ENCODE data around the gene ZMYM2.

Gene ZMYM2

DNA sequence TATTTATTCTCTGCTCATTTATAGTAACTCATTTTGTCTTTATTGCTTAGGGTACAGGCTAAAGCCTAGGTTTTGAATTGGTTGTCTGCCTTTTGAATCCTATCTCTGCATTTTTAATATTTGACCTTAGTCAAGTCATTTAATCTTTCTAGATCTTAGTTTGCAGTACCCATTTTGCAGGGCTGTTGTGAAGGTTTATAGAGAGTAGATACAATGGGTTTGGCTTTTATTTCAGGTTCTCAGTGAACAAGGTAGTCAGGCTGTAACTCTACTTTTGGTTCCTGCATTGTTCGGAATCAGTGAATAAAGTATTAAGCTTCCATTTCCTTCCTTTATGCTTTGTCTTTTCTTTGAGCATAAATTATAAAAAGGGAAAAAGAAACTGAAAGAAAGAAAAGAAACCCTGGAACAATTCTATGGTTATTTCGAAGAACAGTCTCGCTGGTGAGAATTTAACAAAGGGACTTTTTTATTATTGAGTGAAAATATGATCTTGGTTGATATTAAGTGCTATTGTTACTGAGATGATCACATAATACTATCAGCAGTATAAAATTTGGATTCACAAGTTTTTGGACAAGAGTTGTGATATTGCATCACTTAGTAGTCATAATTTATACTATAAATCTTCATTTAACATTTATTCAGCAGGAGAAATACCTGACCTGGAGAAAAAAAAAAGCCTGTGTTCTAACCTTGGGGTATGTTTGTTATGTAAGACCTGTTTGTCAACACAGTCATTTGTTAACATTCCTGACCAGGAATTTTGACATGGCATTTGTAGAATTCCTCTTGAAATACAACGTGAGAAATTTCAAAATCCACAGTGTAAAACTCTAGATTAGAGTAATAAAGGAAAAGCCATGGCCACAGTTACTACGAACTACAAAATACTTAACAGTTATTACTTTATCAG lies 91.3 kb downstream of the ZMYM2 start:
- no peak for DNase-seq

DNA sequence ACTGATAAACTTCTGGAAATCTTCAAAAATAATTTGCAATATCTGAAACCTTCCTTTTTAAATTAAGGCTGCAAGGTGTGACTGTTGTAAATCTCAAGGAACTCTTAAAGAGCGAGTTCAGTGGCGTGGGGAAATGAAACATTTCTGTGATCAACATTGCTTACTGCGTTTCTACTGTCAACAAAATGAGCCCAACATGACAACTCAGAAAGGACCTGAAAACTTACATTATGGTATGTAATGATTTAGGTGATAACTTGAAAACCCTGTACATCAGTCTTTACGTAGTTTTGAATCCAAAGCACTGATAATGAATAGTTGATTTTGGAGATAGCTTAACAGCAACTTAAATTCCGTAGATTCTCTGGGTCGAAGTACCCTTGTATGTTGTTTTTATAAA lies 92.8 kb downstream of the ZMYM2 start:
- DNase-seq = no peak

DNA sequence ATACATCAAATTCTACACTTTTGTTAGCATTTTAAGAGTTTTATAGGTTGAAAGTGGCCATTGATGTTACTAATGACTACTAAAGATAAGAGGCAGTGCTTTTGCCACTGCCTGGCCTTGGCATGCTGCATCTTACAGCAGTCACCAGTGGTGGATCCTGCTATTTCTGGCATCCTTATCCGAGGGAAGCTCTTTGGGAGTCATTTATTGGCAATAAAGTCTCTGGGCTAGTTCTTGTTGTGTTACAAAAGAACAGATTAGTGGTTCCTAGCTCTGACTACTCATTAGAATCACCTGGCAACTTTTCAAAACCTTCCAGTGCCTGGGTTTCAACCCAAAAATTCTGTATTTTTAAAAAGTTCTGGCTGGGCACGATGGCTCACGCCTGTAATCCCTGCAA lies 94.5 kb downstream of the ZMYM2 start:
- DNase-seq = no peak

DNA sequence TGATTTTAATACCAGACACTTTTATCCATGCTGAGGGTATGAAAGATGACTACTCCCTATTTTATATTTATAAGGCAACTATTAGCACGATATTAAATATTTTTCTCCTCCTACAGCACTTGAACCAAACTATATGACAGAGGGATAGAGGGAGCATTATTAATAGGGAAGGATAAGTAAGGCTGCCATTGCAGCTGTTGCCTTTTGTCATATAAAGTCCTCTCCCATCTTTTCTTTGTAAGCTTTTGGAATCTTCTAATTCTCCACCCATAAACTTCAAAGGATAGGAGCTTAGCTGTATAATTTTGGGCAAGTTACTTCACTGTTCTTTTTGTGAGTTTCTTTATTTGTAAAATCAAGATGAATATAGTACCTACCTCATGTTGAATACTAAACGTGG lies 95.4 kb downstream of the ZMYM2 start:
- no peak for DNase-seq

DNA sequence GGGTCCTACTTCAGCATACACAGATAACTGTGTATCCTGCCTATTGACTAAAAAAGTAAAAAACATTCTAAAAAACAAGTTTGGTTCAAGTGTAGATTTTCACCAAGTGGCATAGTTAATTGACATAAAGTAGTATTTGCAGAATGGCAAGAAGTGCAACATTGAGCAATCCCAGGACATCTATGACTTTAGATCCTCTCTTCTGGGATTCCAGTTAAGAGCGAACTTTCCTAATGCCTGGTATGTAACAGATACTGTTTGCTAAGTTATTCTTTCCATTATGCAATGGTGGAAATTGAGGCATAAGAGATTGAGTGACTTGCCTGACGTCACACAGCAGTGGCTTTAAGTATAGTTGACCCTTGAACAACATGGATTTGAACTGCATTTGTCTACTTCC lies 96.1 kb downstream of the ZMYM2 start:
- DNase-seq = no peak

DNA sequence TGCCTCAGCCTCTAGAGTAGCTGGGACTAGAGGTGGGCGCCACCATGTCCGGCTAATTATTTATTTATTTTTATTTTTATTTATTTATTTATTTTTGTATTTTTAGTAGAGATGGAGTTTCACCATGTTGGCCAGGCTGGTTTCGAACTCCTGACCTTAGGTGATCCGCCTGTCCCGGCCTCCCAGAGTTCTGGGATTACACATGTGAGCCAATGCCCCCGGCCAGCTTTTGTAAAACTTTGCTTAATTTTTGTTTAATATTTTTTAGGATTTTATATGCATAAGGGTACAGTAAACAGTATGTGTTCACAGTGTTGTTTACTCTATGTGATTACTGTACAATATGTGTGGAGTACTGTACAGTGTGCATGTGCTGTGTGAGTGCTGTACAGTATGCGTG lies 98.7 kb downstream of the ZMYM2 start:
- no peak for DNase-seq

DNA sequence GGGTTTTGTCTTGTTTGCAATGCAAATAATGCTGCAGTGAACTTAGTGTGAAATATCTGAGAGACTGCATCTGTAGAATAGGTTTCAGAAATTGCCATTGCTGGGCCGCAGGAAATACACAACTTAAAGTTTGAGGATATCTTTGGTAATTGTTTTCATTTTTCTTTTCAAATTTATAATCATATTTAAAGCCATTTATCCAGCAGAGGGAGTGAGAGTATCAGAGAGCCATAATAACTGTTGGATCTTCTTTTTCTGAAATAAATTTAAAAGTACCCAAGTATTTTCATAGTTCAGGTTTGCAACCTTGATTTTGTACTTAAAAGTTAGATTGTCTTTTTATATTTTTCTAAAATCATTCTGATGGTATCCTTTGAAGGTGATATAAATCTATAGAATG lies 99.4 kb downstream of the ZMYM2 start:
- DNase-seq = no peak

DNA sequence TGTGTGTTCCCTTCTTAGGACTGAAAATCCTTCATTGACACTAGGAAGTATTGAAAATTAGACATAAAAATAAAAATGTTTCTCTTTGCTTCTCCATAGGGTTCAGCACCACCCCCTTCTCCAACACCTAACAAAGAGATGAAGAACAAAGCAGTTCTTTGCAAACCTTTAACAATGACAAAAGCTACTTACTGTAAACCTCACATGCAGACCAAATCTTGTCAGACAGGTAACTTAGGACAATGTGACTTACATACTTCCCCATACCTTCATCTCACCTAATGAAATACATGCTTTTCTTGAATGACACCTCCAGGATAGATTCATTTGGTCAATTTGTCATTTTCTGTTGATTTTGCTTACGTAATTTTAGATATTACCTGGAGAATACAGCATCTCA lies 99.9 kb downstream of the ZMYM2 start:
- no peak for DNase-seq

DNA sequence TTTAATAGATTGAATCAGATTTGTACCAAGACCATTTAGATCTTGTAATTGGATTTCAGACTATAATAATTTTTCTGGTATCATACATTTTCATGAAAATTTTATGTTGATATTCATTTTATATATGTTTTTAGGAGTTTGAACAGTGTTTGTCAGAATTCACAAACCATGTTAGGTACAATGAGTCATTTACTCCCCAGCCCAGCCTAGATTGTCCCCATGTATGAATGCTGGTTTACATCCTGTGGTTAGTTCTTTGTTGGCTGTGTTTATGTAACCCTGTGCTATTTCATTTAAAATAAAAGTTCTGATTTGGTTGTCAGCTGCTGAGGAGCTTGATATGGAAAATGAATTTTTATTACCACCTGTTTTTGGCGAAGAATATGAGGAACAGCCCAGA lies 105.6 kb downstream of the ZMYM2 start:
- no peak for DNase-seq

DNA sequence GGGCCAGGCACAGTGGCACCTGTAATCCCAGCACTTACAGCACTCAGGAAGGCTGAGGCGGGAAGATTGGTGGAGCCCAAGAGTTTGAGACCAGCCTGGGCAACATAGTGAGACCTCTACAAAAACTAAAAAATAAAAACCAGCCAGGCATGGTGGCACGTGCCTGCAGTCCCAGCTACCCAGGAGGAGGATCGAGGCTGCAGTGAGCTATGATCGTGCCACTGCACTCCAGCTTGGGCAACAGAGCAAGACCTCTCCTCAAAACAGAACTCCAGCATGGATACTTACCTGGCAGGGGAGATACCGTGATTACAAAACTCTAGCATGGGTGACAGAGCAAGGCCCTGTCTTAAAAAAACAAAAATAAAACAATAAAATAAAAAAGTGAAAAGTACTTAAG lies 107.0 kb downstream of the ZMYM2 start:
- no peak for DNase-seq

DNA sequence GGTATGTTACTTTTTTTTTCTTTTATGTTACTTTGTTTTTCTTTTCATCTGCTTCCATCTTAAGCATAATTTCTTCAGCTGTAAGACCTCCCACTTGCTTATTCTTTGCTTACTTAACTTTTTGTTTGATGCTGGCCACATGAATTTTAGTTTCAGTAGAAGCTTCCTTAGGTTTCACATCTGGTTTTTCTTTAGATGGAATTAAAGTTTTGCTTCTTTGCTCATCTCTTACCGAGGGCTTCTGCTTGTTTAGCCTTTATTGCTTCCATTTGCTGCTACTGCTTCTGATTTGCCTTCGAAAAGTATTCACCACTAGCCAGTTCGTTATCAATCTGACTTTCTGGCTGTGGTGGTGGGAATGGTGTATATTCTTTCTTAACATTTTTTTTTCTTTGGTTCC lies 111.4 kb downstream of the ZMYM2 start:
- DNase-seq = no peak

DNA sequence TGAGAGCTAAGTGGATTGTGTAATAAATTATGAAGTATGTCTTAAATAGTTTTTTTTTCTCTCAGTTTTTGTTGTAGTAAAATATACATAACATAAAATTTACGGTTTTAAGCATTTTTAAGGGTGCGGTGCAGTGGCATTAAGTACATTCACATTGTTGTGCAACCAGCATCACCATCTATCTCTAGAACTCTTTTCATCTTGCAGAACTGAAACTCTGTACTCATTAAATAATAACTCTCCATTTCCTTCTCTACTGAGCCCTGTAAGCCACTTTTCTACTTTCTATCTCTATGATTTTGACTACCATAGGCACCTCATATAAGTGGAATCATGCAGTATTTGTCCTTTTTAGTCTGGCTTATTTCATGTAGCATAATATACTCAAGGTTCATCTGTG lies 115.2 kb downstream of the ZMYM2 start:
- DNase-seq = no peak

DNA sequence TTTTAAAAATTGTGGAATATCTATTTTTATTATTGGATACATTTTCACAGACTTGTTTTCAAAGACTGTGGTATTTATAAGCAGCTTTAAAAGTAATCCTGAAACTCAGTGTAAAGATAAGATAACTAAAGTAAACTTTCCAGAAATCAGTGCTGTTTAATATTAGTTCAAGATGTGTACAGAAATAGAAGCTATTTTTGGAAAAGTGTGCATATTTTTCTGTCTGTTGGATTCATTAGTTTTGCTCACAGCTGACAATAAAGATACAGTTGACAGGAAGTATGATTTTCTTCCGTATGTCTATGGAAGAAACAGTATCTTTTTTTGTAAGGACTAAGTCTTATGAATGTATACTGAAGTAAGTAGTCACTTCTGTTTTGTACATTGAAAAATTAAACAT lies 116.4 kb downstream of the ZMYM2 start:
- no peak for DNase-seq

DNA sequence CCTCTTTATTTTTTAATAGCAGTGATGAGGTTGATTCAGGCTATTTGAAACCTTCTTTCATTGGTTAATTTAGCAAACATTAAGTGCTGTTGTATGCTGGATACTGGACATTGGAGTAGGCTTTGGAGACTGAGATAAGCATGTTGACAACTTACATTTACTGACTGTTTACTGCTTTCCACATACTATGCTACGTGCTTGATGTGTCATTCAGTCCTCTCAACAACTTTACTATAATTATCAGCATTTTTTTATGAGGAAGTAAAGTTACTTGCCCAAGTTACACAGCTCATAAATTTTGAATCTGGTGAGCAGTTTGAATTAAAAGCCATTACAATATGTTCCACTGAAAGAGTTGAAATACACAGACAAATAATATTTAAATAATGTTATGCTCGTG lies 118.6 kb downstream of the ZMYM2 start:
- no peak for DNase-seq

DNA sequence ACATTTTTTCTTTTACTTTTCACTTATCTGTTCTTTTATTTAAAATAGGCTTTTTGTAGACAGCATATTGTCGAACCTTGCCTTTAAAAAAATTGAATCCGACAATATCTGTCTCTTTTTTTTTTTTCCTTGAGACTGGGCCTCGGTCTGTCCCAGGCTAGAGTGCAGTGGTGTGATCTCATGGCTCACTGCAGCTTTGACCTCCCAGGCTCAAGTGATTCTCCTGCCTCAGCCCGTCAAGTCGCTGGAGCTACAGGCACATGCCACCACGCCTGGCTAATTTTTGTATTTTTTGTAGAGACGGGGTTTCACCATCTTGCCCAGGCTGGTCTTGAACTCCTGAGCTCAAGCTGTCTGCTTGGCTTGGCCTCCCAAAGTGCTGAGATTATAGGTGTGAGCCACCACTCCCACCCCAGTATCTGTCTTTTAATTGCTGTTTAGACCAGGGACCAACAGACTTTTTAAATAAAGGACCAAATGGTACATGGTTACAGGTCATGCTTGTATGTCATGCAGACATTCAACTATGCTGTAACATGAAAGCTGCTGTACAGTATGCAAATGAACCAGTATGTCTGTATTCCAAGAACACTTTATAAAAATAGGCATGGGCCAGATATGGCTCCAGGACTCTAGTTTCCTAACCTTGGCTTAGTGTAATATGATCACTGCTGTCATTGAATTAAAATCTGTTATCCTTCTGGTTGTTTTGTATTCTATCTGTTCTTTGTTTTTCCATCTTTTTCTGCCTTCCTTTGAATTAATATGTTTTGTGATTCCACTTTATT lies 122.0 kb downstream of the ZMYM2 start:
- no peak for DNase-seq

DNA sequence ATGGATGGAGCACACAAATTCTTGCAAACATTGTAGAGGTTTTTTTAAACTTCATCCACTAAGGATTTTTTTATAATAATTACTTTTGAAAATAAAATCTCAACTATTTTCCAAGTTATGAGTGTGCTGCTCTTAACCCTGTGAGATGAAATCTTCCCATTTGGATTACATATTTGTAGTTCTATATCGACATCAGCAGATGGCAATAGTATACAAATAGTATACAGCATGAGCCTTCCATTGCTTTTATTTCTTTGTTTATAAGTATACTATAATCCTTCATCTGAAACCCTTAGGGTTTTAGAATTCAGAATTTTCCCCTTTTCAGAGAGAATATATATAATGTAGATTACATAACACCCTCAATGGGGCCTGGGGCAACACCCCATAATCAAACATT lies 131.8 kb downstream of the ZMYM2 start:
- no peak for DNase-seq

DNA sequence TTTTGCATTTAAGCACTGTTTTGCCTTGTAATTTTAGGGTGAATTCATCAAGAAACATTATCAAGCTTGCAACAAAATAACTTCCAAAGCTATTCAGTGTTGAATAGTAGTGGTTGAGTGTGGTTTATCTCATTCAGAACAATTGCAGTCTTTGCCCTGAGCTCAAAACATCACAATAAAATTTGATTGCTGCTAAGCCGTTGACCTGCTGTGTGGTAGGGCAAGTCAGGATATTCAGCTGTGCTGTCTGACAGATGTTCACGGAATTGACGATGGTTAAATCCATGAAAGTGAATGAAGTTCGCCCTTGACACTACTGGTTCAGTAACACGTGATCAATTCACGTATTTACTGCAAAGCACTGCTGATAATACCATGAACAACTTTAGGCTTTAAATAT lies 135.4 kb downstream of the ZMYM2 start:
- no peak for DNase-seq

DNA sequence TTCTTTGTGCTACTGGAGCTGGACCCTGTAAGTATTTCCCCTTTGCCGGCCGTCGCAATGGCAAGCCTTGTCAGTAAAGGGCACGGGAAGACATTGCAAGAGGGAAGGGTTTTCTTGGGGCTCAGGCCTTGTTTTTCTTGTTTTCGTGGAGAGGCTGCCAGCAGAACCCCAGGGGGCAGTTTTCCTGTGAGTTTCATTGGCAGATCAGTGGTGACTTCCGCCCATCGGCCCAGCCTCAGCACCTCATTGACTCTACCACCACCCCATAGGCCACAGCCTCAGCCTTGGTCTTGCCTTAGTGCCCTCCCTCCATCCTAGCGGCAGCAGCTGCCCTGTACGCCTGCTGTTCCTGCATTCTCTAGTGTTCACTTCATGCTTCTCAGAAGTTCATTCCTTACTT lies 140.8 kb downstream of the ZMYM2 start:
- DNase-seq = no peak

DNA sequence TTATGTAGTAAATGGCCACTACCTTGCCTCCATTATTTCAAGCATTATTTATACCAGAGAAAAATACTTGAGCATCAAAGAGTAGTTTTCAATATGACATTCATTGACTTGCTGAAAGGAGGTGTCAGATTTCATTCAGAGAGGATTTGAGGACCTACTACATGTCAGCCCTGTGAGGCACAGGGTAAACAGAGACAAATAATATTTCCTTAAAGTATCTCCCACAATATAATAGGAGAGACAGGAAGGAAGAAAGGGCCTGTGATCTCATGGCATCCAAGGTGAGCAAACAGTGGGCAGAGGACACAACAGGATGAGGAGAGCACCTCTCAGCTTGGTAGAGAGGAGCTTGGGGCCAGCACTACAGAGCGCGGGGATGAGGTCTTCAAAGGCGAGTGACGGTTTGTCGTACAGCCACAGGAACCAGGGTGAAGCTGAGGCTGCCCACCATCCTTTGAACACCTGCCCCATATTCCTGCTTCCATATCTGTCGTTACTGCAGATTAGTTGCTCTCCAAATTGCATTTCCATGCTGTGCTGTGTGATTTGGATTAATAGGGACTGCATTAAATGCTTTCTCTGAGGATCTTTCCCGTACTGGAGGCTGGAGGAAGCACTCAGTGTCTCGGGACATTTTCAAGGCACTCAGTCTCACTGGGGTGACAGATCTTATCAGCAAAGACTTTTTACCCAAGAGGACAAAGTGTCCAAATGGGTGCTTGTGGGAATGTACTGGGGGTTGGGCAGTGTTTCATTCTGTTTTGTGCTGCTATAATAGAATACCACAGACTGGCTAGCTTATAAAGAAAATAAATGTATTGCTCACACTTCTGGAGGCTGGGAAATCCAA lies 143.2 kb downstream of the ZMYM2 start:
- no peak for DNase-seq

DNA sequence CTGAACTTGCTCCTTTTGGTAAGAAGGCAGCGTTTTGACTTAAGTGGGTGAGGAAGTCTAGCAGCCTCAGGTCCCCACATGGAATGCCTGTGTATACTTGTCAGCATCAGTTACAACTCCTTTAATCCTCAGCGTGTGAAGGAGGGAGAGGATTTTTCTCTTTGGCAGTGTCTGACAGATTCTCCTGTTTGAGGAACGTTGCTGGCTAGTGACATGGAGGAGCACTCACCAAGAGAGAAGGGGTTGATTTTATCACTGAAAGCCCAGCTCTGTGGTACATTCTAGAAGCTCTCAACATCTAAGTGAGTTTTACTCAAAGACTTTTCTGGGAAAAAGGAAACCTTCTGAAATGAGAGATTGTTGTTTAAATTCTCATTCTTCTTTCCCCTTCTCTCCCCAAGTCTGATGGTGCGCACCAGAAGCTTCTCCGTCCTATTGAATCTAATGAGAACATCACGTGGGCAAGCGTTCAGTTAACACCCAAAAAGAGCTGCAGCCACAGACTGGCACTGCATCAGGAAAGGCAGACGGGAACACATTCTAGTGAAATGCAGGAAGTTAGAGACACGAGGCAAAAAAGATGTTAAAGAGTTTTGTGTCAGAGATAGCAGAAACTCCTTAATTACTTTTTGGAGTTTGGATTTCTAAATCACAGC lies 144.1 kb downstream of the ZMYM2 start:
- no peak for DNase-seq

DNA sequence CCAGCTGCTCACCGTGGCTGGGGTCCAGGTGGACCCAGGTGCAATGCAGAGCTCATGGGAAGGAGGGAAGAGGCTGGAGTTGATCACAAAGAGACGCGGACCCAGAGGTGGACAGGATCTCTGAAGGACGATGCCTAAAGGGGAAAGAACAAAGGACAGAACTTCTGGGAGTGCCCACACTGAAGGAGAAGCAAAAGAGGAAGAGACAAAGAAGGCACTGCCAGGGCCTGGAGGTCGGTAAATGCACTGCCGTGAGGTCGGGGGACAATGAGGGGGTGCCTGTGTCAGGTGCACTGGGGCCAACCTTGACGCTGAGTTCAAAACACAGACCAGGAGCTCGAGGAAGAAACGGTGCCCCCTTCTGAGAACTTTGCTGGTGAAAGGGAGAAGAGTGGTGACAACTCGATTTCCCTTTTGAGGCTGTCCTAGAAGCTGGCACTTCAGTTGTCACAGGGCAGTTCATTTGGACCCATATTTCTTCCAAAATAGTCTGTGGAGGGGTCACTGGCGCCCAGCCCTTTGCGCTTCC lies 146.7 kb downstream of the ZMYM2 start:
- DNase-seq = no peak

DNA sequence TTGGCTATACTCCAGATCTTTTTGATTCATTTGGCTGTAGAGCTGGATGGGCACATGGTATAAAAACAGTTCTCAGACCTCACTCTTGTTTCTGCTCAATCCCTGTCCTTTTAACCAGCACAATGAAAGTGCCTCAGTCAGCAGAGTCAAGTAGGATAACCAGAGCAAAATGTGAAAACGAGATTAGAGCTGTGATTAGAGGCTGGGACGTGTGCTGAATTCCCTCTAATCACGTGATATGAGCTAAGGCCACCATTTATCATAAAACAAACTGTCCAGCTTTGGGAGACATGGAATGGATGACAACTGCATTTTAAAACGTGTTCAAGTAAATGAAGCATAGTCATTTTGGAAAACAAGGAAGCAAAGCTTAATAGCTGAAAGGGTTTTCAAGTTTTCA lies 148.2 kb downstream of the ZMYM2 start:
- DNase-seq = no peak

DNA sequence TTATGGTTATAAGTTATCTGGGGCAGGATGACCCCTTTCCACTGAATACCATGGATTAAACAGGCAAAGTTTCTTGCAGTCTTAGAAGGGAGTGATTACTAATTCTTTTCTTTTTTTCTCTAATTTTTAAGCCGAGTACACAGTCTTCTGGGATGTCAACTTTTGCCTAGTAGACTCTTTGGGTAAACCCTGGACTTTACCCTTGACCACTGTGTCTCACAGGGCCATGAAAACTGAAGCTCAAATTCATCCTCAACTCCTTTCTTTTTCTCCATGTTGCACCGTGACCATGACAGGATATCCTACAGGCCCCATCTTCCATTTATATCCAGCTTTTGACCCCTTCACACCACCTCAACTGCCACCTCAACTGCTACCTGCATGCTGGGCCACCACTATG lies 150.5 kb downstream of the ZMYM2 start:
- DNase-seq = no peak
